HEK293 (cell line): ENCODE results near the gene MIGA1.
A peak's percentile ranks its signal among the peaks of the same experiment; 100 is the strongest.
"Not testable (repeated sequence)": the region's sequence is repeated elsewhere in the genome, so short reads cannot be mapped to it uniquely, and the experiment has no call there.

Experiments
- CTCF ChIA-PET: fragments of 350-600 bp; formaldehyde crosslinking; extraction: SDS; loops from one replicate; lab custom pipeline; 2021; ENCODE audit warnings: antibody characterized with exemption; lab: Yijun Ruan, JAX
- POLR2A ChIA-PET: fragments of 300-600 bp; formaldehyde crosslinking; extraction: SDS; loops from one replicate; lab custom pipeline; 2020; ENCODE audit warnings: antibody characterized with exemption, inconsistent platforms; lab: Yijun Ruan, JAX
- H3K27ac ChIP-seq: fragments of 200-500 bp; sonication (Bioruptor generic); 2 replicates; pipeline ENCODE4 v1.5.1; 2014; ENCODE audit warnings: low read depth, low read length, control low read depth, inconsistent platforms; ENCODE audit errors: extremely low read depth
- H3K36me3 ChIP-seq, 2 experiments: fragments of 200-500 bp in 1 of 2; sonication (Bioruptor generic) in 1 of 2; 1 replicate in 1 of 2; 2 replicates in 1 of 2; pipeline ENCODE4 v1.5.1; 2014 to 2017; ENCODE audit warnings: inconsistent platforms in 2 of 2, low read length in 2 of 2; ENCODE audit not compliant: control insufficient read depth in 2 of 2, insufficient read depth in 1 of 2
- H3K4me1 ChIP-seq: fragments of 200-500 bp; sonication (Bioruptor generic); 2 replicates; pipeline ENCODE4 v1.5.1; 2014; ENCODE audit warnings: mild to moderate bottlenecking, low read length, inconsistent platforms; ENCODE audit not compliant: control insufficient read depth, insufficient read depth
- H3K4me3 ChIP-seq: 2 replicates; pipeline ENCODE4 v1.5.1; 2011; ENCODE audit warnings: low read depth, mild to moderate bottlenecking, control low read depth, low read length, moderate library complexity
- H3K9me3 ChIP-seq: fragments of 200-500 bp; sonication (Bioruptor generic); 2 replicates; pipeline ENCODE4 v1.5.1; 2014; ENCODE audit warnings: low read depth, low read length, inconsistent platforms; ENCODE audit not compliant: control insufficient read depth, insufficient read depth
- HOXC10 ChIP-seq: sonication (generic); formaldehyde crosslinking; IDR thresholded peaks from 2 replicates; pipeline ENCODE4 v1.8.1; 2023; ENCODE audit warnings: mild to moderate bottlenecking, missing genetic modification reagents
- MYNN ChIP-seq: fragments of 450-650 bp; formaldehyde crosslinking; IDR thresholded peaks from 2 replicates; pipeline ENCODE4 v1.5.1; 2016; ENCODE audit warnings: missing biosample characterization, missing genetic modification characterization, borderline replicate concordance
- PRDM1 ChIP-seq: fragments of 450-650 bp; formaldehyde crosslinking; IDR thresholded peaks from 2 replicates; pipeline ENCODE4; 2016; ENCODE audit warnings: missing biosample characterization, missing genetic modification characterization
- PRDM6 ChIP-seq: fragments of 450-650 bp; formaldehyde crosslinking; IDR thresholded peaks from 2 replicates; pipeline ENCODE4 v1.5.1; 2017; ENCODE audit warnings: missing biosample characterization, missing genetic modification characterization
- SCRT1 ChIP-seq: fragments of 450-650 bp; formaldehyde crosslinking; IDR thresholded peaks from 2 replicates; pipeline ENCODE4 v1.5.1; 2016; ENCODE audit warnings: missing biosample characterization, missing genetic modification characterization, borderline replicate concordance
- SCRT2 ChIP-seq: fragments of 450-650 bp; formaldehyde crosslinking; IDR thresholded peaks from 2 replicates; pipeline ENCODE4 v1.5.1; 2016; ENCODE audit warnings: missing biosample characterization, missing genetic modification characterization
- SETDB1 ChIP-seq: IDR thresholded peaks from one replicate; pipeline ENCODE4 v1.6.1; 2017; ENCODE audit warnings: mild to moderate bottlenecking, low read length, moderate library complexity, mixed read lengths; ENCODE audit not compliant: insufficient read length
- WT1 ChIP-seq: fragments of 450-650 bp; formaldehyde crosslinking; IDR thresholded peaks from 2 replicates; pipeline ENCODE4 v1.5.1; 2016; ENCODE audit warnings: missing biosample characterization, missing genetic modification characterization
- YY2 ChIP-seq: fragments of 450-650 bp; formaldehyde crosslinking; IDR thresholded peaks from 2 replicates; pipeline ENCODE4 v1.5.1; 2016; ENCODE audit warnings: missing biosample characterization, missing genetic modification characterization
- ZEB2 ChIP-seq: fragments of 450-650 bp; formaldehyde crosslinking; IDR thresholded peaks from 2 replicates; pipeline ENCODE4 v1.5.1; 2016; ENCODE audit warnings: missing biosample characterization, missing genetic modification characterization
- ZNF121 ChIP-seq: fragments of 450-650 bp; formaldehyde crosslinking; IDR thresholded peaks from 2 replicates; pipeline ENCODE4 v1.5.1; 2016; ENCODE audit warnings: missing biosample characterization, missing genetic modification characterization
- ZNF221 ChIP-seq: fragments of 450-650 bp; formaldehyde crosslinking; IDR thresholded peaks from 2 replicates; pipeline ENCODE4 v1.5.1; 2017; ENCODE audit warnings: missing biosample characterization, missing genetic modification characterization, borderline replicate concordance
- ZNF23 ChIP-seq: fragments of 450-650 bp; formaldehyde crosslinking; IDR thresholded peaks from 2 replicates; pipeline ENCODE4 v1.5.1; 2016; ENCODE audit warnings: missing biosample characterization, missing genetic modification characterization, borderline replicate concordance
- ZNF433 ChIP-seq: fragments of 450-650 bp; formaldehyde crosslinking; IDR thresholded peaks from 2 replicates; pipeline ENCODE4 v1.5.1; 2016; ENCODE audit warnings: missing biosample characterization, missing genetic modification characterization, low read depth
- ZNF654 ChIP-seq: fragments of 450-650 bp; formaldehyde crosslinking; IDR thresholded peaks from 2 replicates; pipeline ENCODE4 v1.5.1; 2016; ENCODE audit warnings: low read depth, missing biosample characterization, missing genetic modification characterization
- TF ChIP-seq, protein P1 (sequence below): fragments of 450-650 bp; formaldehyde crosslinking; IDR thresholded peaks from 2 replicates; pipeline ENCODE4 v1.5.1; 2016; ENCODE audit warnings: missing biosample characterization, missing genetic modification characterization
- TF ChIP-seq, protein P2 (sequence below): fragments of 450-650 bp; formaldehyde crosslinking; IDR thresholded peaks from 2 replicates; pipeline ENCODE4 v1.5.1; 2017; ENCODE audit warnings: missing biosample characterization, mild to moderate bottlenecking, missing genetic modification characterization, moderate library complexity
- TF ChIP-seq, protein P3 (sequence below): fragments of 450-650 bp; formaldehyde crosslinking; IDR thresholded peaks from 2 replicates; pipeline ENCODE4 v1.5.1; 2016; ENCODE audit warnings: missing biosample characterization, missing genetic modification characterization

The MIGA1 gene

DNA sequence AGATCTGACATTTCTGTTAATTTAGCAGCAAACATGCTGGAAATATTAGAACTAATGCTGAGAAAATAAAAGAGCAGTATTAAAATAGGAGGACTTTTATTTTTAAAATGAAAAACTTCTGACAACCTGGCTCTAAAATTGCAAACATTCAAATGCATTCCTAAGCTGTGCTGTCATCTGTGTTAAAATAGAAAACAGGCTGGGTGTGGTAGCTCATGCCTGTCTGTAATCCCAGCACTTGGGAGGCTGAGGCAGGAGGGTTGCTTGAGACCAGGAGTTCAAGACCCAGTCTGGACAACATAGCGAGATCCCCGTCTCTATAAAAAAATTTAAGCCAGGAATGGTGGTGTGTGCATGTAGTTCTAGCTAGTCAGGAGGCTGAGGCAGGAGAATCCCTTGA lies 44.6 kb downstream of the MIGA1 start:
- Histone ChIP-seq H3K27ac (no peak overlapping the region), H3K36me3 (peaks cover 3 to 36% of the 10 kb centered on the region in 2 experiments; a peak in 2 of 3 replicates)
- POLR2A ChIA-PET: no interaction called here
- TF ChIP-seq MYNN (tag by site-specific recombination): peak; percentile 64
- TF ChIP-seq, protein P1, sequence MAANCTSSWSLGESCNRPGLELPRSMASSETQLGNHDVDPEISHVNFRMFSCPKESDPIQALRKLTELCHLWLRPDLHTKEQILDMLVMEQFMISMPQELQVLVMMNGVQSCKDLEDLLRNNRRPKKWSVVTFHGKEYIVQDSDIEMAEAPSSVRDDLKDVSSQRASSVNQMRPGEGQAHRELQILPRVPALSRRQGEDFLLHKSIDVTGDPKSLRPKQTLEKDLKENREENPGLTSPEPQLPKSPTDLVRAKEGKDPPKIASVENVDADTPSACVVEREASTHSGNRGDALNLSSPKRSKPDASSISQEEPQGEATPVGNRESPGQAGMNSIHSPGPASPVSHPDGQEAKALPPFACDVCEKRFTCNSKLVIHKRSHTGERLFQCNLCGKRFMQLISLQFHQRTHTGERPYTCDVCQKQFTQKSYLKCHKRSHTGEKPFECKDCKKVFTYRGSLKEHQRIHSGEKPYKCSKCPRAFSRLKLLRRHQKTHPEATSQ (tag by site-specific recombination): no peak
- TF ChIP-seq, all 188 proteins: peak for 1
- no peak overlapping the region for H3K4me3 ChIP-seq
- CTCF ChIA-PET: interaction anchor here (1.4 kb wide), 1 partner anchor 76 kb away, joined by 5 read pairs; no protein-coding TSS in a partner anchor
- no peaks in the 10 kb centered on the region for H3K4me1 ChIP-seq
- no peaks in the 10 kb centered on the region for H3K9me3 ChIP-seq

- Histone ChIP-seq H3K9me3 (no peaks in the 10 kb centered on the region), H3K27ac (no peak overlapping the region), H3K4me1 (no peaks in the 10 kb centered on the region), H3K36me3 (peaks cover 0 to 34% of the 10 kb centered on the region in 2 experiments; a peak in 2 of 3 replicates), H3K4me3 (no peak overlapping the region)
- TF ChIP-seq ZNF23 (tag by site-specific recombination): no peak
- no peak for TF ChIP-seq SETDB1
- TF ChIP-seq ZNF121: no peak
- TF ChIP-seq, protein P2, sequence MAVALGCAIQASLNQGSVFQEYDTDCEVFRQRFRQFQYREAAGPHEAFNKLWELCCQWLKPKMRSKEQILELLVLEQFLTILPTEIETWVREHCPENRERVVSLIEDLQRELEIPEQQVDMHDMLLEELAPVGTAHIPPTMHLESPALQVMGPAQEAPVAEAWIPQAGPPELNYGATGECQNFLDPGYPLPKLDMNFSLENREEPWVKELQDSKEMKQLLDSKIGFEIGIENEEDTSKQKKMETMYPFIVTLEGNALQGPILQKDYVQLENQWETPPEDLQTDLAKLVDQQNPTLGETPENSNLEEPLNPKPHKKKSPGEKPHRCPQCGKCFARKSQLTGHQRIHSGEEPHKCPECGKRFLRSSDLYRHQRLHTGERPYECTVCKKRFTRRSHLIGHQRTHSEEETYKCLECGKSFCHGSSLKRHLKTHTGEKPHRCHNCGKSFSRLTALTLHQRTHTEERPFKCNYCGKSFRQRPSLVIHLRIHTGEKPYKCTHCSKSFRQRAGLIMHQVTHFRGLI (tag by site-specific recombination): no peak
- no peak for TF ChIP-seq HOXC10
- no peak for TF ChIP-seq ZEB2 (tag by site-specific recombination)
- ChIA-PET POLR2A (interaction anchor here (0.7 kb wide), 1 partner anchor 64 kb away, joined by 6 read pairs; no protein-coding TSS in a partner anchor), CTCF (interaction anchor here (1.4 kb wide), 1 partner anchor 76 kb away, joined by 5 read pairs; no protein-coding TSS in a partner anchor)
Measured at GRCh38 chr1:77824694-77825093, 45.2 kb downstream of the MIGA1 start.

DNA sequence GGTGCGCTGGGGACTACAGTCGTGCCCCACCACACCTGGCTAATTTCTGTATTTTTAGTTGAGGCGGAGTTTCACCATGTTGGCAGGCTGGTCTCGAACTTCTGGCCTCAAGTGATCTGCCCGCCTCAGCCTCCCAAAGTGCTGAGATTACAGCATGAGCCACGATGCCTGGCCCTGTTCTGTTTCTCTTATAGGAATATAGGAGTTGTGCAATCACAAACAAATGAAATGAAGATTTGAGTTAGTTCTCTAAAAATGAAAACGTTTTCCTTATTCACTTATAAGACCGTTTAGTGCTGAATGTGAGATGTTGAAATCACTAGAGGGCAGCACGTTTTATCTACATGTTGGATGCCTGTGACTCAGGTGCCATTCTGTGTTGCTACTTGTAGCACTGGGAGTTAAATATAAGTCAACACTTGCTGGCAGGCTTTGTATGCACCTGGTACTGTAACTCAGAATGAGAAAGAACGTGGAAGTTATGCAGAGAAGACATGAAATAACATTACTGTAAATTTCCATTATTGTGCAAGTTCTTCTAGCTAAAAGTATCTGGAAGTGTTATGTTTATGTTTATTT lies 45.8 kb downstream of the MIGA1 start:
- POLR2A ChIA-PET: interaction anchor here (0.7 kb wide), 1 partner anchor 64 kb away, joined by 6 read pairs; no protein-coding TSS in a partner anchor
- no peak overlapping the region for H3K4me3 ChIP-seq
- TF ChIP-seq SCRT1 (peak; percentile 74), WT1 (tag by site-specific recombination) (no peak), ZNF654 (tag by site-specific recombination) (peak; percentile 21), ZNF221 (no peak), PRDM1 (tag by site-specific recombination) (peak; percentile 67), YY2 (no peak), SCRT2 (peak; percentile 77), PRDM6 (tag by site-specific recombination) (no peak), ZNF433 (tag by site-specific recombination) (no peak)
- TF ChIP-seq, protein P3, sequence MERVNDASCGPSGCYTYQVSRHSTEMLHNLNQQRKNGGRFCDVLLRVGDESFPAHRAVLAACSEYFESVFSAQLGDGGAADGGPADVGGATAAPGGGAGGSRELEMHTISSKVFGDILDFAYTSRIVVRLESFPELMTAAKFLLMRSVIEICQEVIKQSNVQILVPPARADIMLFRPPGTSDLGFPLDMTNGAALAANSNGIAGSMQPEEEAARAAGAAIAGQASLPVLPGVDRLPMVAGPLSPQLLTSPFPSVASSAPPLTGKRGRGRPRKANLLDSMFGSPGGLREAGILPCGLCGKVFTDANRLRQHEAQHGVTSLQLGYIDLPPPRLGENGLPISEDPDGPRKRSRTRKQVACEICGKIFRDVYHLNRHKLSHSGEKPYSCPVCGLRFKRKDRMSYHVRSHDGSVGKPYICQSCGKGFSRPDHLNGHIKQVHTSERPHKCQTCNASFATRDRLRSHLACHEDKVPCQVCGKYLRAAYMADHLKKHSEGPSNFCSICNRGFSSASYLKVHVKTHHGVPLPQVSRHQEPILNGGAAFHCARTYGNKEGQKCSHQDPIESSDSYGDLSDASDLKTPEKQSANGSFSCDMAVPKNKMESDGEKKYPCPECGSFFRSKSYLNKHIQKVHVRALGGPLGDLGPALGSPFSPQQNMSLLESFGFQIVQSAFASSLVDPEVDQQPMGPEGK (tag by site-specific recombination): no peak
- TF ChIP-seq, all 188 proteins: peak for 4
- Histone ChIP-seq H3K4me1 (no peaks in the 10 kb centered on the region), H3K27ac (no peak overlapping the region), H3K36me3 (peaks cover 0 to 28% of the 10 kb centered on the region in 2 experiments; a peak in 2 of 3 replicates), H3K9me3 (no peaks in the 10 kb centered on the region)
- CTCF ChIA-PET: interaction anchor here (0.7 to 1.4 kb wide), 4 partner anchors 9 to 86 kb away, joined by 3 to 5 read pairs (median 4); no protein-coding TSS in a partner anchor

DNA sequence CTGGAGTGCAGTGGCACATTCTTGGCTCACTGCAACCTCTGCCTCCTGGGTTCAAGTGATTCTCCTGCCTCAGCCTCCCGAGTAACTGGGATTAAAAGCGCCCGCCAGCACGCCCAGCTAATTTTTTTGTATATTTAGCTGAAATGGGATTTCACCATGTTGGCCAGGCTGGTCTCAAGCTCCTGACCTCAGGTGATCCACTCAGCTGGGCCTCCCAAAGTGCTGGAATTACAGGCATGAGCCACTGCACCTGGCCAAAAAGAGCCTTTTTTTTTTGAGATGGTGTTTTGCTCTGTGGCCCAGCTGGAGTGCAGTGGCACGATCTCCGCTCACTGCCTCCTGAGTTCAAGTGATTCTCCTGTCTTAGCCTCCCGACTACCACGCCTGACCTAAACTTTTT lies 47.4 kb downstream of the MIGA1 start:
- H3K4me3 ChIP-seq, H3K4me1 ChIP-seq, H3K9me3 ChIP-seq, POLR2A ChIA-PET, H3K27ac ChIP-seq: not testable (repeated sequence)
- CTCF ChIA-PET: interaction anchor here (0.6 to 0.7 kb wide), 2 partner anchors 147 to 257 kb away, joined by 3 read pairs; no protein-coding TSS in a partner anchor
- H3K36me3 ChIP-seq: peaks cover 0 to 16% of the 10 kb centered on the region in 2 experiments; a peak in 2 of 3 replicates
